ENCODE data around the gene SPEN. TPM values are rescaled to one million over a fixed set of nuclear protein-coding genes. Genes with fewer than 3 reads are reported as not detected.

Gene SPEN
- total RNA-seq, 1 experiment from 2014 or later = 70.3 TPM

- H3K4me1 ChIP-seq (ENCODE audit: insufficient read depth, low read length, poor library complexity, severe bottlenecking) = no peaks in the 10 kb centered on the region
- H3K36me3 ChIP-seq (ENCODE audit: insufficient read depth, low read length, poor library complexity, severe bottlenecking) = peaks cover 91% of the 10 kb centered on the region
- DNase-seq (ENCODE audit: low spot score) = peak; percentile 63
- TF ChIP-seq CTCF (conservative IDR thresholded peaks at IDR 0.05; ENCODE audit: low read depth, low read length) (no peak), EZH2 (IDR thresholded peaks at IDR 0.05; ENCODE audit: borderline replicate concordance, low read depth, low read length, poor library complexity, severe bottlenecking) (no peak)
- BruUV-seq (replicated peaks) = no TSS peak
- H3K4me3 ChIP-seq (ENCODE audit: low read depth, low read length, poor library complexity, severe bottlenecking) = no peak overlapping the region
- intact Hi-C loops (cut with micrococcal nuclease; ENCODE audit: unreplicated experiment) = no loop called here
- ChIA-PET POLR2A (ENCODE audit: low non-redundant PET) (no interaction called here), CTCF (interaction anchor here (0.6 to 1.0 kb wide), 3 partner anchors 123 to 166 kb away, joined by 3 read pairs; no protein-coding TSS in a partner anchor)
- no peaks in the 10 kb centered on the region for H3K9me3 ChIP-seq (ENCODE audit: low read depth, low read length, poor library complexity, severe bottlenecking)
- H3K27me3 ChIP-seq (replicated peaks; ENCODE audit: insufficient read depth, low read depth, low read length, poor library complexity) = no peaks in the 10 kb centered on the region
- peak overlapping the region; percentile 61 for H3K27ac ChIP-seq (ENCODE audit: low read depth, low read length, poor library complexity, severe bottlenecking)
These were observed 90.2 kb downstream of the SPEN start for GRCh38 chr1:15937706-15938168.

GRCh38 chr1:15938628-15939161 lies 91.2 kb downstream of the SPEN start:
- H3K36me3 ChIP-seq (ENCODE audit: insufficient read depth, low read length, poor library complexity, severe bottlenecking) = peaks cover 90% of the 10 kb centered on the region

GRCh38 chr1:15939181-15940109 lies 91.9 kb downstream of the SPEN start:
- DNase-seq (ENCODE audit: low spot score) = no peak
- ChIA-PET POLR2A (ENCODE audit: low non-redundant PET) (no interaction called here), CTCF (no interaction called here)
- Histone ChIP-seq H3K9me3 (ENCODE audit: low read depth, low read length, poor library complexity, severe bottlenecking) (no peaks in the 10 kb centered on the region), H3K36me3 (ENCODE audit: insufficient read depth, low read length, poor library complexity, severe bottlenecking) (peaks cover 89% of the 10 kb centered on the region), H3K4me3 (ENCODE audit: low read depth, low read length, poor library complexity, severe bottlenecking) (no peak overlapping the region), H3K27ac (ENCODE audit: low read depth, low read length, poor library complexity, severe bottlenecking) (no peak overlapping the region), H3K27me3 (replicated peaks; ENCODE audit: insufficient read depth, low read depth, low read length, poor library complexity) (no peaks in the 10 kb centered on the region), H3K4me1 (ENCODE audit: insufficient read depth, low read length, poor library complexity, severe bottlenecking) (no peaks in the 10 kb centered on the region)
- intact Hi-C loops (cut with micrococcal nuclease; ENCODE audit: unreplicated experiment) = no loop called here
- BruUV-seq (replicated peaks) = TSS peak; percentile 68
- TF ChIP-seq EZH2 (IDR thresholded peaks at IDR 0.05; ENCODE audit: borderline replicate concordance, low read depth, low read length, poor library complexity, severe bottlenecking) (no peak), CTCF (conservative IDR thresholded peaks at IDR 0.05; ENCODE audit: low read depth, low read length) (no peak)

More at GRCh38 chr1:15938628-15939161, 91.2 kb downstream of the SPEN start:
- Histone ChIP-seq H3K4me3 (ENCODE audit: low read depth, low read length, poor library complexity, severe bottlenecking) (no peak overlapping the region), H3K27me3 (replicated peaks; ENCODE audit: insufficient read depth, low read depth, low read length, poor library complexity) (no peaks in the 10 kb centered on the region), H3K9me3 (ENCODE audit: low read depth, low read length, poor library complexity, severe bottlenecking) (no peaks in the 10 kb centered on the region), H3K27ac (ENCODE audit: low read depth, low read length, poor library complexity, severe bottlenecking) (no peak overlapping the region), H3K4me1 (ENCODE audit: insufficient read depth, low read length, poor library complexity, severe bottlenecking) (no peaks in the 10 kb centered on the region)
- no peak for TF ChIP-seq EZH2 (IDR thresholded peaks at IDR 0.05; ENCODE audit: borderline replicate concordance, low read depth, low read length, poor library complexity, severe bottlenecking)
- TF ChIP-seq CTCF (conservative IDR thresholded peaks at IDR 0.05; ENCODE audit: low read depth, low read length) = no peak
- BruUV-seq (replicated peaks) = no TSS peak
- intact Hi-C loops (cut with micrococcal nuclease; ENCODE audit: unreplicated experiment) = no loop called here
- ChIA-PET CTCF (interaction anchor here (0.6 kb wide), 1 partner anchor 167 kb away, joined by 3 read pairs; no protein-coding TSS in a partner anchor), POLR2A (ENCODE audit: low non-redundant PET) (no interaction called here)
- no peak for DNase-seq (ENCODE audit: low spot score)
